ENCODE measurements around the gene AIF1L.
A peak's percentile ranks its signal among the peaks of the same experiment; 100 is the strongest.
"Not testable (repeated sequence)": the region's sequence is repeated elsewhere in the genome, so short reads cannot be mapped to it uniquely, and the experiment has no call there.

AIF1L gene

GRCh38 chr9:131094622-131095021 is 1.7 kb upstream of the AIF1L start:
- Histone ChIP-seq H3K4me1 (ENCODE audit: insufficient read depth, low read length) (no peaks in the 10 kb centered on the region), H3K4me3 (ENCODE audit: low read depth in 1 of 2, low read length in 2 of 2) (no peak overlapping the region), H3K9me3 (ENCODE audit: low read length) (no peaks in the 10 kb centered on the region), H3K36me3 (ENCODE audit: insufficient read depth, low read length) (no peaks in the 10 kb centered on the region), H3K27me3 (ENCODE audit: control insufficient read depth in 1 of 2, insufficient read depth in 2 of 2, low read length in 2 of 2) (peaks cover 4 to 41% of the 10 kb centered on the region in 2 donors), H3K27ac (ENCODE audit: low read depth, low read length) (no peak overlapping the region), H3K9ac (ENCODE audit: low read length) (no peak overlapping the region)

GRCh38 chr9:131095666-131096268 is 564 bp upstream of the AIF1L start:
- no peak overlapping the region for H3K9ac ChIP-seq (ENCODE audit: low read length)
- no peaks in the 10 kb centered on the region for H3K4me1 ChIP-seq (ENCODE audit: insufficient read depth, low read length)
- peaks cover 4 to 41% of the 10 kb centered on the region in 2 donors for H3K27me3 ChIP-seq (ENCODE audit: control insufficient read depth in 1 of 2, insufficient read depth in 2 of 2, low read length in 2 of 2)
- no peak overlapping the region for H3K27ac ChIP-seq (ENCODE audit: low read depth, low read length)
- H3K9me3 ChIP-seq (ENCODE audit: low read length) = no peaks in the 10 kb centered on the region
- no peaks in the 10 kb centered on the region for H3K36me3 ChIP-seq (ENCODE audit: insufficient read depth, low read length)
- peak overlapping the region in 1 of 2 donors; percentile 31 for H3K4me3 ChIP-seq (ENCODE audit: low read depth in 1 of 2, low read length in 2 of 2)

- Histone ChIP-seq H3K9ac (ENCODE audit: low read length) (no peak overlapping the region), H3K27ac (ENCODE audit: low read depth, low read length) (no peak overlapping the region), H3K27me3 (ENCODE audit: control insufficient read depth in 1 of 2, insufficient read depth in 2 of 2, low read length in 2 of 2) (peaks cover 4 to 41% of the 10 kb centered on the region in 2 donors), H3K4me1 (ENCODE audit: insufficient read depth, low read length) (no peaks in the 10 kb centered on the region), H3K36me3 (ENCODE audit: insufficient read depth, low read length) (no peaks in the 10 kb centered on the region), H3K4me3 (ENCODE audit: low read depth in 1 of 2, low read length in 2 of 2) (peak overlapping the region in 1 of 2 donors; percentile 7), H3K9me3 (ENCODE audit: low read length) (no peaks in the 10 kb centered on the region)
These were observed 1.0 kb downstream of the AIF1L start for GRCh38 chr9:131097126-131097947.

GRCh38 chr9:131097948-131098278 is 1.6 kb downstream of the AIF1L start:
- no peaks in the 10 kb centered on the region for H3K36me3 ChIP-seq (ENCODE audit: insufficient read depth, low read length)
- no peaks in the 10 kb centered on the region for H3K4me1 ChIP-seq (ENCODE audit: insufficient read depth, low read length)
- no peak overlapping the region for H3K4me3 ChIP-seq (ENCODE audit: low read depth in 1 of 2, low read length in 2 of 2)
- H3K27me3 ChIP-seq (ENCODE audit: control insufficient read depth in 1 of 2, insufficient read depth in 2 of 2, low read length in 2 of 2) = peaks cover 4 to 41% of the 10 kb centered on the region in 2 donors
- H3K27ac ChIP-seq (ENCODE audit: low read depth, low read length) = no peak overlapping the region
- no peak overlapping the region for H3K9ac ChIP-seq (ENCODE audit: low read length)
- no peaks in the 10 kb centered on the region for H3K9me3 ChIP-seq (ENCODE audit: low read length)

- Histone ChIP-seq H3K27me3 (ENCODE audit: control insufficient read depth in 1 of 2, insufficient read depth in 2 of 2, low read length in 2 of 2) (peaks cover 4 to 41% of the 10 kb centered on the region in 2 donors), H3K4me1 (ENCODE audit: insufficient read depth, low read length) (no peaks in the 10 kb centered on the region), H3K4me3 (ENCODE audit: low read depth in 1 of 2, low read length in 2 of 2) (no peak overlapping the region), H3K36me3 (ENCODE audit: insufficient read depth, low read length) (no peaks in the 10 kb centered on the region), H3K9ac (ENCODE audit: low read length) (no peak overlapping the region), H3K27ac (ENCODE audit: low read depth, low read length) (no peak overlapping the region), H3K9me3 (ENCODE audit: low read length) (no peaks in the 10 kb centered on the region)
These were observed 2.2 kb downstream of the AIF1L start for GRCh38 chr9:131098391-131099101.

GRCh38 chr9:131099102-131099606 is 2.8 kb downstream of the AIF1L start:
- Histone ChIP-seq H3K27me3 (ENCODE audit: control insufficient read depth in 1 of 2, insufficient read depth in 2 of 2, low read length in 2 of 2) (peaks cover 4 to 41% of the 10 kb centered on the region in 2 donors), H3K9me3 (ENCODE audit: low read length) (no peaks in the 10 kb centered on the region), H3K9ac (ENCODE audit: low read length) (no peak overlapping the region), H3K4me3 (ENCODE audit: low read depth in 1 of 2, low read length in 2 of 2) (no peak overlapping the region), H3K36me3 (ENCODE audit: insufficient read depth, low read length) (no peaks in the 10 kb centered on the region), H3K27ac (ENCODE audit: low read depth, low read length) (no peak overlapping the region), H3K4me1 (ENCODE audit: insufficient read depth, low read length) (no peaks in the 10 kb centered on the region)

GRCh38 chr9:131099845-131100244 is 3.5 kb downstream of the AIF1L start:
- not testable (repeated sequence) for H3K4me3 ChIP-seq (ENCODE audit: low read depth in 1 of 2, low read length in 2 of 2); H3K9ac ChIP-seq (ENCODE audit: low read length); H3K9me3 ChIP-seq (ENCODE audit: low read length); H3K36me3 ChIP-seq (ENCODE audit: insufficient read depth, low read length); H3K4me1 ChIP-seq (ENCODE audit: insufficient read depth, low read length); H3K27ac ChIP-seq (ENCODE audit: low read depth, low read length)
- peaks cover under 1 to 37% of the 10 kb centered on the region in 2 donors for H3K27me3 ChIP-seq (ENCODE audit: control insufficient read depth in 1 of 2, insufficient read depth in 2 of 2, low read length in 2 of 2)

- Histone ChIP-seq H3K4me3 (ENCODE audit: low read depth in 1 of 2, low read length in 2 of 2) (no peak overlapping the region), H3K27me3 (ENCODE audit: control insufficient read depth in 1 of 2, insufficient read depth in 2 of 2, low read length in 2 of 2) (peaks cover 0 to 31% of the 10 kb centered on the region in 2 donors), H3K9me3 (ENCODE audit: low read length) (no peaks in the 10 kb centered on the region), H3K27ac (ENCODE audit: low read depth, low read length) (no peak overlapping the region), H3K9ac (ENCODE audit: low read length) (no peak overlapping the region), H3K4me1 (ENCODE audit: insufficient read depth, low read length) (no peaks in the 10 kb centered on the region), H3K36me3 (ENCODE audit: insufficient read depth, low read length) (no peaks in the 10 kb centered on the region)
These were observed 4.1 kb downstream of the AIF1L start for GRCh38 chr9:131100445-131100844.

- Histone ChIP-seq H3K36me3 (ENCODE audit: insufficient read depth, low read length) (no peaks in the 10 kb centered on the region), H3K9me3 (ENCODE audit: low read length) (no peaks in the 10 kb centered on the region), H3K4me1 (ENCODE audit: insufficient read depth, low read length) (no peaks in the 10 kb centered on the region), H3K27me3 (ENCODE audit: control insufficient read depth in 1 of 2, insufficient read depth in 2 of 2, low read length in 2 of 2) (peaks cover 0 to 25% of the 10 kb centered on the region in 2 donors), H3K27ac (ENCODE audit: low read depth, low read length) (no peak overlapping the region), H3K9ac (ENCODE audit: low read length) (no peak overlapping the region), H3K4me3 (ENCODE audit: low read depth in 1 of 2, low read length in 2 of 2) (no peak overlapping the region)
These were observed 5.1 kb downstream of the AIF1L start for GRCh38 chr9:131101207-131101964.

- no peaks in the 10 kb centered on the region for H3K9me3 ChIP-seq (ENCODE audit: low read length)
- H3K9ac ChIP-seq (ENCODE audit: low read length) = no peak overlapping the region
- peaks cover 0 to 9% of the 10 kb centered on the region in 2 donors for H3K27me3 ChIP-seq (ENCODE audit: control insufficient read depth in 1 of 2, insufficient read depth in 2 of 2, low read length in 2 of 2)
- H3K27ac ChIP-seq (ENCODE audit: low read depth, low read length) = no peak overlapping the region
- no peaks in the 10 kb centered on the region for H3K36me3 ChIP-seq (ENCODE audit: insufficient read depth, low read length)
- no peaks in the 10 kb centered on the region for H3K4me1 ChIP-seq (ENCODE audit: insufficient read depth, low read length)
- no peak overlapping the region for H3K4me3 ChIP-seq (ENCODE audit: low read depth in 1 of 2, low read length in 2 of 2)
These were observed 6.7 kb downstream of the AIF1L start for GRCh38 chr9:131103024-131103423.

GRCh38 chr9:131103535-131103934 is 7.2 kb downstream of the AIF1L start:
- no peaks in the 10 kb centered on the region for H3K9me3 ChIP-seq (ENCODE audit: low read length)
- H3K27me3 ChIP-seq (ENCODE audit: control insufficient read depth in 1 of 2, insufficient read depth in 2 of 2, low read length in 2 of 2) = peaks cover 0 to 4% of the 10 kb centered on the region in 2 donors
- no peak overlapping the region for H3K27ac ChIP-seq (ENCODE audit: low read depth, low read length)
- H3K36me3 ChIP-seq (ENCODE audit: insufficient read depth, low read length) = no peaks in the 10 kb centered on the region
- H3K4me3 ChIP-seq (ENCODE audit: low read depth in 1 of 2, low read length in 2 of 2) = no peak overlapping the region
- no peak overlapping the region for H3K9ac ChIP-seq (ENCODE audit: low read length)
- no peaks in the 10 kb centered on the region for H3K4me1 ChIP-seq (ENCODE audit: insufficient read depth, low read length)
